Trophoblast cell (in vitro differentiated cells and primary cell): ENCODE results near the gene ZIC4.

Source experiments
- DNase-seq, 2 donors: peaks; one replicate each; pipeline ENCODE4 v3.0.0-alpha.2; 2016
- H2AFZ ChIP-seq: 2 replicates; pipeline ENCODE4 v1.6.1; 2013; ENCODE audit warnings: low read length, moderate library complexity, mild to moderate bottlenecking; ENCODE audit not compliant: insufficient read depth, poor library complexity
- H2AK5ac ChIP-seq: 2 replicates; pipeline ENCODE4 v1.6.1; 2013; ENCODE audit warnings: mild to moderate bottlenecking, low read length
- H2BK120ac ChIP-seq: 2 replicates; pipeline ENCODE4 v1.6.1; 2013; ENCODE audit warnings: low read length, mild to moderate bottlenecking, moderate library complexity; ENCODE audit not compliant: insufficient read depth, poor library complexity
- H2BK12ac ChIP-seq: 2 replicates; pipeline ENCODE4 v1.6.1; 2013; ENCODE audit warnings: mild to moderate bottlenecking, low read length, moderate library complexity
- H2BK5ac ChIP-seq: 2 replicates; pipeline ENCODE4 v1.6.1; 2013; ENCODE audit warnings: low read length, low read depth, moderate library complexity, mild to moderate bottlenecking; ENCODE audit not compliant: poor library complexity
- H3K14ac ChIP-seq: 2 replicates; pipeline ENCODE4 v1.6.1; 2013; ENCODE audit warnings: mild to moderate bottlenecking, low read length
- H3K18ac ChIP-seq: 2 replicates; pipeline ENCODE4 v1.6.1; 2013; ENCODE audit warnings: mild to moderate bottlenecking, low read length
- H3K23ac ChIP-seq: 2 replicates; pipeline ENCODE4 v1.6.1; 2013; ENCODE audit warnings: low read length
- H3K27ac ChIP-seq: 2 replicates; pipeline ENCODE4 v1.5.1; 2013; ENCODE audit warnings: low read depth, mild to moderate bottlenecking, inconsistent platforms, low read length, moderate library complexity
- H3K27me3 ChIP-seq: 2 replicates; pipeline ENCODE4 v1.6.1; 2013; ENCODE audit warnings: inconsistent platforms, mild to moderate bottlenecking, low read length, moderate library complexity; ENCODE audit not compliant: insufficient read depth
- H3K36me3 ChIP-seq, 2 experiments: 1 replicate in 1 of 2; 2 replicates in 1 of 2; pipeline ENCODE4 v1.6.1; 2013; ENCODE audit warnings: low read length in 2 of 2, mild to moderate bottlenecking in 2 of 2, moderate library complexity in 1 of 2; ENCODE audit not compliant: insufficient read depth in 2 of 2, control insufficient read depth in 1 of 2
- H3K4ac ChIP-seq: 2 replicates; pipeline ENCODE4 v1.6.1; 2013; ENCODE audit warnings: low read depth, mild to moderate bottlenecking, low read length, moderate library complexity
- H3K4me1 ChIP-seq, 2 experiments: 1 replicate in 1 of 2; 2 replicates in 1 of 2; pipeline ENCODE4 v1.6.1; 2013; ENCODE audit warnings: low read length in 2 of 2, mild to moderate bottlenecking in 2 of 2, moderate library complexity in 1 of 2; ENCODE audit not compliant: insufficient read depth in 2 of 2, control insufficient read depth in 1 of 2
- H3K4me2 ChIP-seq: 2 replicates; pipeline ENCODE4 v1.6.1; 2013; ENCODE audit warnings: inconsistent platforms, mild to moderate bottlenecking, low read length, moderate library complexity
- H3K4me3 ChIP-seq: 2 replicates; pipeline ENCODE4 v1.5.1; 2013; ENCODE audit warnings: mild to moderate bottlenecking, low read depth, low read length, inconsistent platforms
- H3K79me1 ChIP-seq: one replicate; pipeline ENCODE4 v1.6.1; 2013; ENCODE audit warnings: low read length
- H3K79me2 ChIP-seq: 2 replicates; pipeline ENCODE4 v1.6.1; 2013; ENCODE audit warnings: low read length, mild to moderate bottlenecking; ENCODE audit not compliant: control insufficient read depth, insufficient read depth, poor library complexity
- H3K9ac ChIP-seq: 2 replicates; pipeline ENCODE4 v1.6.1; 2013; ENCODE audit warnings: mild to moderate bottlenecking, low read length
- H3K9me3 ChIP-seq: 2 replicates; pipeline ENCODE4 v1.6.1; 2013; ENCODE audit warnings: low read depth, mild to moderate bottlenecking, control low read depth, inconsistent platforms, low read length; ENCODE audit not compliant: insufficient read depth
- H4K12ac ChIP-seq: 2 replicates; pipeline ENCODE4 v1.6.1; 2013; ENCODE audit warnings: low read depth, mild to moderate bottlenecking, low read length, moderate library complexity
- H4K8ac ChIP-seq: 2 replicates; pipeline ENCODE4 v1.6.1; 2013; ENCODE audit warnings: low read depth, mild to moderate bottlenecking, low read length, moderate library complexity
- H4K91ac ChIP-seq: one replicate; pipeline ENCODE4 v1.6.1; 2013; ENCODE audit warnings: low read depth, mild to moderate bottlenecking, low read length, moderate library complexity
- WGBS: extraction: QIAGEN DNeasy Blood & Tissue Kit; methylation state at CpG from one replicate; pipeline ENCODE4 v1.1.7; 2013; ENCODE audit warnings: missing lambda C conversion rate; ENCODE audit not compliant: insufficient read length, insufficient coverage; ENCODE audit errors: extremely low coverage; 5-methylcytosine and 5-hydroxymethylcytosine counted together

Gene ZIC4

GRCh38 chr3:147416931-147417330 lies 10.6 kb upstream of the ZIC4 start:
- peaks cover 67% of the 10 kb centered on the region for H3K27me3 ChIP-seq
- no peak overlapping the region for H3K9ac ChIP-seq
- no peak overlapping the region for H3K4ac ChIP-seq
- H4K8ac ChIP-seq = no peak overlapping the region
- no peak for DNase-seq
- no peak overlapping the region for H3K23ac ChIP-seq
- no peak overlapping the region for H3K4me2 ChIP-seq
- H2AFZ ChIP-seq = no peak overlapping the region
- no peak overlapping the region for H3K18ac ChIP-seq
- H3K14ac ChIP-seq = no peak overlapping the region
- no CpG with 5 or more reads among the region's 1 CpG for WGBS
- H2AK5ac ChIP-seq = no peak overlapping the region
- H3K4me3 ChIP-seq = no peak overlapping the region
- H4K12ac ChIP-seq = no peak overlapping the region
- no peaks in the 10 kb centered on the region for H3K36me3 ChIP-seq
- H3K79me1 ChIP-seq = no peaks in the 10 kb centered on the region
- no peaks in the 10 kb centered on the region for H3K79me2 ChIP-seq
- no peak overlapping the region for H3K27ac ChIP-seq
- peaks cover 10 to 13% of the 10 kb centered on the region in 2 experiments for H3K4me1 ChIP-seq
- H4K91ac ChIP-seq = no peak overlapping the region
- H2BK12ac ChIP-seq = no peak overlapping the region
- peaks cover 7% of the 10 kb centered on the region for H3K9me3 ChIP-seq
- no peak overlapping the region for H2BK5ac ChIP-seq
- H2BK120ac ChIP-seq = no peak overlapping the region

- H3K4me3 ChIP-seq = no peak overlapping the region
- H4K12ac ChIP-seq = no peak overlapping the region
- WGBS = no CpG with 5 or more reads among the region's 2 CpGs
- no peaks in the 10 kb centered on the region for H3K79me1 ChIP-seq
- H3K14ac ChIP-seq = no peak overlapping the region
- H4K91ac ChIP-seq = no peak overlapping the region
- H3K27me3 ChIP-seq = peaks cover 67% of the 10 kb centered on the region
- no peaks in the 10 kb centered on the region for H3K79me2 ChIP-seq
- peaks cover 6 to 7% of the 10 kb centered on the region in 2 experiments for H3K4me1 ChIP-seq
- no peak overlapping the region for H3K23ac ChIP-seq
- no peak for DNase-seq
- H3K9me3 ChIP-seq = peaks cover 7% of the 10 kb centered on the region
- H3K4ac ChIP-seq = no peak overlapping the region
- H4K8ac ChIP-seq = no peak overlapping the region
- H3K36me3 ChIP-seq = no peaks in the 10 kb centered on the region
- no peak overlapping the region for H3K18ac ChIP-seq
- H3K4me2 ChIP-seq = no peak overlapping the region
- H2BK120ac ChIP-seq = no peak overlapping the region
- H2AK5ac ChIP-seq = no peak overlapping the region
- H2AFZ ChIP-seq = no peak overlapping the region
- no peak overlapping the region for H3K27ac ChIP-seq
- no peak overlapping the region for H3K9ac ChIP-seq
- no peak overlapping the region for H2BK5ac ChIP-seq
- H2BK12ac ChIP-seq = no peak overlapping the region
These were observed 9.5 kb upstream of the ZIC4 start for GRCh38 chr3:147415874-147416273.

GRCh38 chr3:147415286-147415685 lies 8.9 kb upstream of the ZIC4 start:
- no peak for DNase-seq
- Histone ChIP-seq H3K4me2 (no peak overlapping the region), H3K79me1 (no peaks in the 10 kb centered on the region), H3K36me3 (no peaks in the 10 kb centered on the region), H3K79me2 (no peaks in the 10 kb centered on the region), H2BK12ac (no peak overlapping the region), H3K4ac (no peak overlapping the region), H2BK5ac (no peak overlapping the region), H2AFZ (no peak overlapping the region), H2BK120ac (no peak overlapping the region), H4K8ac (no peak overlapping the region), H3K4me1 (peaks cover 6 to 13% of the 10 kb centered on the region in 2 experiments), H3K9me3 (peaks cover 13% of the 10 kb centered on the region), H3K18ac (no peak overlapping the region), H3K4me3 (no peak overlapping the region), H3K23ac (no peak overlapping the region), H3K27me3 (peaks cover 67% of the 10 kb centered on the region), H4K12ac (no peak overlapping the region), H4K91ac (no peak overlapping the region), H3K9ac (no peak overlapping the region), H3K14ac (no peak overlapping the region), H2AK5ac (no peak overlapping the region), H3K27ac (no peak overlapping the region)
- no CpG with 5 or more reads among the region's 6 CpGs for WGBS

GRCh38 chr3:147414390-147415138 lies 8.2 kb upstream of the ZIC4 start:
- no peak overlapping the region for H2BK12ac ChIP-seq
- H3K27me3 ChIP-seq = peaks cover 67% of the 10 kb centered on the region
- no peak overlapping the region for H3K9ac ChIP-seq
- no peak overlapping the region for H2AK5ac ChIP-seq
- no peak overlapping the region for H3K4me3 ChIP-seq
- H2BK5ac ChIP-seq = no peak overlapping the region
- H3K4ac ChIP-seq = no peak overlapping the region
- H3K4me2 ChIP-seq = no peak overlapping the region
- H4K8ac ChIP-seq = no peak overlapping the region
- H3K9me3 ChIP-seq = peaks cover 17% of the 10 kb centered on the region
- no peak overlapping the region for H3K27ac ChIP-seq
- H2AFZ ChIP-seq = no peak overlapping the region
- no peak overlapping the region for H4K12ac ChIP-seq
- H3K4me1 ChIP-seq = peaks cover 6 to 16% of the 10 kb centered on the region in 2 experiments
- no peaks in the 10 kb centered on the region for H3K36me3 ChIP-seq
- no peaks in the 10 kb centered on the region for H3K79me2 ChIP-seq
- H3K14ac ChIP-seq = no peak overlapping the region
- H2BK120ac ChIP-seq = no peak overlapping the region
- no peak overlapping the region for H4K91ac ChIP-seq
- WGBS = no CpG with 5 or more reads among the region's 18 CpGs
- H3K79me1 ChIP-seq = no peaks in the 10 kb centered on the region
- H3K23ac ChIP-seq = no peak overlapping the region
- no peak overlapping the region for H3K18ac ChIP-seq
- DNase-seq = no peak
